Middle frontal gyrus (tissue), 1 donor: ENCODE results near the gene TRIP10.
A peak's percentile ranks its signal among the peaks of the same experiment; 100 is the strongest.
"Not testable (repeated sequence)": the region's sequence is repeated elsewhere in the genome, so short reads cannot be mapped to it uniquely, and the experiment has no call there.

Experiments used
- DNase-seq: peaks from one replicate; pipeline ENCODE4 v3.0.0-alpha.2; 2015; ENCODE audit warnings: low spot score; ENCODE audit errors: extremely low spot score

Gene TRIP10, protein sequence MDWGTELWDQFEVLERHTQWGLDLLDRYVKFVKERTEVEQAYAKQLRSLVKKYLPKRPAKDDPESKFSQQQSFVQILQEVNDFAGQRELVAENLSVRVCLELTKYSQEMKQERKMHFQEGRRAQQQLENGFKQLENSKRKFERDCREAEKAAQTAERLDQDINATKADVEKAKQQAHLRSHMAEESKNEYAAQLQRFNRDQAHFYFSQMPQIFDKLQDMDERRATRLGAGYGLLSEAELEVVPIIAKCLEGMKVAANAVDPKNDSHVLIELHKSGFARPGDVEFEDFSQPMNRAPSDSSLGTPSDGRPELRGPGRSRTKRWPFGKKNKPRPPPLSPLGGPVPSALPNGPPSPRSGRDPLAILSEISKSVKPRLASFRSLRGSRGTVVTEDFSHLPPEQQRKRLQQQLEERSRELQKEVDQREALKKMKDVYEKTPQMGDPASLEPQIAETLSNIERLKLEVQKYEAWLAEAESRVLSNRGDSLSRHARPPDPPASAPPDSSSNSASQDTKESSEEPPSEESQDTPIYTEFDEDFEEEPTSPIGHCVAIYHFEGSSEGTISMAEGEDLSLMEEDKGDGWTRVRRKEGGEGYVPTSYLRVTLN

DNA sequence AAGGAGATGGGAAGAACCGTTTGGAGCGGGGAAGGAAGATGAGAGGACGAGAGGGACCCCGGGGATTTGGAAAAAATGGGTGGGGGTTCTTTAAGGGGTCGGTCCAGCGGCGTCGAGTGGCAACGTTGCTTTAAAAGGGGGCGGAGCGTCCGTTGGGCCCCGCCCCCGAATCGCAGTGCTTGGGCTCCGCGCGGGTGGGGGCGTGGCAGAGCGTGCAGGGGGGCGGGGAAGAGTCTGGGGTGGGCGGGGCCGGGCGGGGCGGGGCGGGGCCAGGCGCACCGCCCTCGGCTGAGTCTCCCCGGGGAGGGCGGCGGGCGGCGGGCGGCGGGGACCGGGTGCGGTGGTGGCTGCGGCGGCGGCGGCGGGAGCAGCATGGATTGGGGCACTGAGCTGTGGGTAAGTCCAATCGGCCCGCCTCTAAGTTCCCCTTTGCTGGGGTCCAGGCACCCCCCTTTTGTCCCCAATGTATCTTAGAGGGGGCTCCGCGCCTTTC is at the start of gene TRIP10:
TSS of gene TRIP10 (plus strand) at position 291 of the 493 bp plus-strand sequence. CDS start at position 373, 82 bp downstream.
- DNase-seq = peak; percentile 59

DNA sequence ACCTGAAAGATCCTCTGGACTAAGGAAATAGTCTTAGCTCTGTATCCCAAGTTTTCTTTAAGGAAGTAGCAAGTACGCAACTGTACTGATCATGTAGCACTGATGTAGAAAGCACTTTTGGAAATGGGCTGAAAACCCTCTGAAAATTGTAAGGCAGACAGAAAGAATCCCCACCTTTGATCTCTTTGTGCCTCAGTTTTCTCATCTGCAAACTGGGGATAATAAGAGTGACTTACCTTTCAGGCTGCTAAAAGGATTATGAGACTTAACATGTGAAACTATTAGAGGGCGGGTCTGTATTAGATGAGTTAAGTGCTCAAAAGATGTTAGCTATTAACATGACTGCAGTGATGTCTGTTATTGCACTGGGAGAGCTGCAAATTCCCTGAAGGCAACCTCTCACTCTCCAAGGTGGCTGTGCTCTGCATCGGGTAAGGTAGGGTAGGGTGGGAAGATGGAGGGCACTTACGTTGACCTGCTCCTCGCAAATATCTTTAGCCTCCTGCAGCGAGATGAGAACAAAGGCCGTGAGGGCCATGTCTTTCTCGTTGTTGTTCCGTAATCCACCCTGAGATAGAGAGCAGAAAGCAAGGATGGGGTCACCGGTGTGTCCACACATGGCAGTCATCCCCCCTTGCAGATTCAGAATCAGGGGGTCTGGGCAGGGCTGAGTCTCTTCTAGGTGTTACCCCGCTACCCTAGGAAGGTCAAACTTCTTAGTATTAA is 49.2 kb upstream of the TRIP10 start:
- no peak for DNase-seq

DNA sequence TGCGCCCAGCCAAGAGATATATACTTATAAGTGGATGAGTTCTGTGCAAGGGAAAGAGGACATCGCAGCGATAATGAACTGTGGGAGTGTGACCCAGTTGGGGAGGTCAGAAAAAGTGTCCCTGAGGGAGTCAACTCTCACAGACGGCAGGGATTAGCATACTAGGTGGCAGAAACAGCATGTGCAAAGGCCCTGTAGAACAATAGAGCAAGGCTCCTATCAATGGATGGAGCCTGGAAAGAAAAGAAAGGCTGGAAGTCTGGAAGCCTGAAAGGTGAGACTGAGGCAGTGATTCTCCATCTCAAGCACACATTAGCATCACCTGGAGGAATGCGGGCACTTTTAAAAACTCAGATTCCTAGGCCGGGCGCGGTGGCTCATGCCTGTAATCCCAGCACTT is 48.1 kb upstream of the TRIP10 start:
- DNase-seq = no peak

DNA sequence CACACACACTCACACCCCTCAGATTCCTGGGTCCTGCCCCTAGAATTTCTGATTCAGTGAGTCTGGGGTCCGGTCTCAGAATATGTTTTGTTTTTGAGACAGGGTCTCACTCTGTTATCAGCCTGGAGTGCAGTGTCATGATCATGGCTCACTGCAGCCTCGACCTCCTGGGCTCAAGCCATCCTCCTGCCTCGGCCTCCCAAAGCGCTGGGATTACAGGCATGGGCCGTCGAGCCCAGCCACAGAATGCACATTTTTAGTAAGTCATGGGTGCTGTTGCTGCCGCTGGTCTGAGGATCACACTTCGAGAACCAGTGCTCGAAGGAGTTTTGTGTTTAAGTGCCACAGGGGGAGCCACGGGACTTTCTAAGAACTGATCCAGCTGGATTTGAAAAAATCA is 47.5 kb upstream of the TRIP10 start:
- no peak for DNase-seq

DNA sequence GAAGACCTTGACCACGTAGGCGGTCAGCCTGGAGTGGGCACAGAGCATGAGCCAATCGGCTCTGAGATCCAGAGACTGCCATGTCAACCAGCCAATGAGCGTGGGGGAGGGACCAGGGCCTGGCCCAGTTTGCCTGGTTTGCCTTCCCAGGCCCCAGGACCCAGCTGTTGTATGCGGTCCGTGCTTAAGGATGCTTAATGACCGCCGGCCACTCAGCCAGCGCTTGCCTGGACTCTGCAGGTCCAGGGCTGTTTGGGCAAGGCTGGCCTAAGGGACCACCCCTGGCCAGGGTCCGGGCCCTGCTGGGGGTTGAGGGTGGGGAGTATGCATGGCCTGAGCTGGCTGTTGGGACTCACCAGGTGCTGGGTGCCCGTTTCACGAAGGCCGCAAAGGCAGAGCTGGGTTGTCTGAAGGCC is 46.4 kb upstream of the TRIP10 start:
- no peak for DNase-seq

DNA sequence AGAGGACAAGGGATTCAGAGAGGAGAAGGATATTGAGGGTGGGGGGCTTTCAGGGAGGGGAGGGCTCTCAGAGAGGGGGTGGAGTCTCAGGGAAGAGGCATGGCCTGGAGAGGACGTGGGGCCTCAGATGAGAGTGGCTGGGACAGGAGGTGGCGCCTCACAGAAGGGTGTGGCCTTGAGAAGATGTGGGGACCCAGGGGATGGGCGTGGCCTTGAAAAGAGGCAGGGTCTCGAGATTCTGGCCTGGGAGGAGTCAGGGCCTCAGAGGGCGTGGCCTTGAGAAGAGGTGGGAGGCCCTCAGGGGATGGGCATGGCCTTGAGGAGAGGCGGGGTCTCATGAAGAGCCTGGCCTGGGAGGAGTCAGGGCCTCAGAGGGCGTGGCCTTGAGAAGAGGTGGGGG is 45.8 kb upstream of the TRIP10 start:
- DNase-seq = no peak

DNA sequence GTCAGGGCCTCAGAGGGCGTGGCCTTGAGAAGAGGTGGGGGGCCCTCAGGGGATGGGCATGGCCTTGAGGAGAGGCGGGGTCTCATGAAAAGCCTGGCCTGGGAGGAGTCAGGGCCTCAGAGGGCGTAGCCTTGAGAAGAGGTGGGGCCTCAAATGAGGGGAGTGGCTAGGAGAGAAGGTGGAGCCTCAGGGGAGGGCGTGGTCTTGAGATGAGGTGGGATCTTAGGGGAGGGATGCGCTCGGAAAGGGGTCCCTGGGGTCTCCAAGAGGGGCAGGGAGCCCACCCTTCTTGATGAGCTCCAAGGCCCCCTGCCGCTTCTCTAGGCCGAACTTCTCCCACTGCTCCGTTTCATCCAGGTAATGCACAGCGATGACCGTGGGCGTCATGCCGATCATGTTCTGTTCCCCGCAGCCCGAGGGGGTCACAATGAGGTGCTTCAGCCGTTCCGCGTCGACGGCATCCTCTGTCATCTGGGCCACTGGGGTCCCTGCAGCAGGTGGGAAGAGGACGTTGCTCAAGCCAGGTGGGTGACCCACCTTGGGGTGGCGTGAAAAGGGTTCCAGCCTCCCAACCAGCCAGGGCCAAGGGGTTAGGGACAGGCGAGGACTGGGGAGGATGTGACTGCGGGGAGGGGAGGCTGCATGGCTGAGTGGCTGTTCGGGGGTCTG is 45.2 kb upstream of the TRIP10 start:
- DNase-seq = no peak

DNA sequence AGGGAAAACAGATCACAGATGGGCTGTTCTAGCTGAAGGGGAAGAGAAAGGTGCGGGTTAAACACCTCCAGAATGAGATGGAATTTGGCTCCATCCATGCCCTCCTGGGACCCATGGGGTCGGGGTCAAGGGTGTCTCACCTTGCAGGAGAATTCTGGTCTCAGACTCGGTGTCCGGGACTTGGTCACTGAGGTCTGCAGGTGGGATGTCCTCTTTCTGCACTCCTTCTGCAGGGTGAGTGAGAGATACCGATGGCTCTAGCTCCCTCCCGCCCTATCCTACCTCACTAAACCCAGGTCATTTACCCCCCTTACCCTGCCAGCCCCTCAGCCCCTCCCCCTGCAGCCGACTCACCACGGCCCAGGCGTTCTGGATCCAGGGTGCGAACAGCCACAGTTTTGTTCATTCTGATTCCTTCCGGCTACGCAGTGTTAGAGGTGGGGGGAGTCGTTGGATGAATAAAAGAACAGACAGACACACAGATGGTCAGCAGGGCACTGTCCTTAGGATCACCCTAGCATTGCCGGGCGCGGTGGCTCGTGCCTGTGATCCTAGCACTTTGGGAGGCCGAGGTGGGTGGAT is 43.1 kb upstream of the TRIP10 start:
- DNase-seq = no peak

DNA sequence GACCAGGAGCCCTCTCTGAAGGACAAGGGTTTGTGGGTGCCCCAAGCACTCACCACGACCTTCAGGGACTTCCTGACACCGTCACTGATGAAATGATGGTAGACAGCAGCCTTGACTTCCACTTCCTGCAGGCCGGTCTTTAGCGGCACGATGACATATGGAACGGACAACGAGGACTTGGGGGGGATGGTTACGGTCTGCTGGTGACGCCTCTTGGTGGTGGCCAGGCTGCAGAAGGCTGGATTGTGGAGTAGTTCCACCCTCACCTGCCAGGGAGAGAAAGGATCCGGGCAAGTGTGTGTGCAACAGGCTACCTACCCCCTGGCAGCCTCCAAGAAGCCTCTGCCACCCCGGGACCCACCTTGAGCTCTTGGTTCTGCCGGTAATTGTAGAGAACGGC is 42.2 kb upstream of the TRIP10 start:
- no peak for DNase-seq

DNA sequence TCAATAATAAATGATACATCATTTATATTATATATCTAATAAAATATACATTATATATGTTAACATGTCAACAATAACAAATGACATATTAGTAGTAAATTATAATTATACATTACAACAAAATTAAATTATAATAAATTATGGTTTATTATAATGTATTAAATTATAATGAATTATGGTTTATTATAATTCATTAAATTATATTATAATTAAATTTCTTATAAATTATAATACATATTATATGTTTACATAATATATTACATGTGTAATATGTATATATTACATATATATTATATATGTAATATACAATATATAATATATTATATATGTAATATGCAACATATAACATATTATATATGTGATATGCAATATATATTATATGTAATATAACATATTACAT is 39.5 kb upstream of the TRIP10 start:
- DNase-seq = no peak

DNA sequence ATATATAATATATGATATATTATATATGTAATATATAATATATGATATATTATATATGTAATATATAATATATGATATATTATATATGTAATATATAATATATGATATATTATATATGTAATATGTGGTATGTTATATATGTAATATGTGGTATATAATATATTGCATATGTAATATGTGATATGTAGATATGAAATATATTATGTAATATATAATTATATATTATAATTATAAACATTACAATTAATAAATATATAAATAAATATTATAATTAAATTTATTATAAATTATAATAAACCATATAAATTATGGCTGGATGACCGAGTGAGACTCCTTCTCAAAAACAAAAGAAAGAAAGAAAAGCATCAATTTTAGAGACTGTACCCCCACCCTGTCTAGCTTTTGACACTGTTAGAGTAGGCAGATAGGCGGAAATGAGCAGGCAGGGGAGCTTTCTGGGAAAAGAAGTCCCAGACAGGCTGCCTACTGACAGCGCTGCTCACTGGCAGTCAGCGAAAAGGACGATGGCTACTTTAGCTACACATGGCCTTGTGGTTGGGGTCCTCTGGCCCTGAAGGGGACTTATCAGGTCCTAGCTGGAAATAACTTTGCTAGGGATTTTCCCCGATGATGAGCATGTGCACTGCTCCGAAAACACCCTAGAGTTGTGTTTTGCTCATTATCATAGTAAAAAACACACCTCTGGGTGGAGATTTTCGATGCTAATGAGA is 38.7 kb upstream of the TRIP10 start:
- no peak for DNase-seq

DNA sequence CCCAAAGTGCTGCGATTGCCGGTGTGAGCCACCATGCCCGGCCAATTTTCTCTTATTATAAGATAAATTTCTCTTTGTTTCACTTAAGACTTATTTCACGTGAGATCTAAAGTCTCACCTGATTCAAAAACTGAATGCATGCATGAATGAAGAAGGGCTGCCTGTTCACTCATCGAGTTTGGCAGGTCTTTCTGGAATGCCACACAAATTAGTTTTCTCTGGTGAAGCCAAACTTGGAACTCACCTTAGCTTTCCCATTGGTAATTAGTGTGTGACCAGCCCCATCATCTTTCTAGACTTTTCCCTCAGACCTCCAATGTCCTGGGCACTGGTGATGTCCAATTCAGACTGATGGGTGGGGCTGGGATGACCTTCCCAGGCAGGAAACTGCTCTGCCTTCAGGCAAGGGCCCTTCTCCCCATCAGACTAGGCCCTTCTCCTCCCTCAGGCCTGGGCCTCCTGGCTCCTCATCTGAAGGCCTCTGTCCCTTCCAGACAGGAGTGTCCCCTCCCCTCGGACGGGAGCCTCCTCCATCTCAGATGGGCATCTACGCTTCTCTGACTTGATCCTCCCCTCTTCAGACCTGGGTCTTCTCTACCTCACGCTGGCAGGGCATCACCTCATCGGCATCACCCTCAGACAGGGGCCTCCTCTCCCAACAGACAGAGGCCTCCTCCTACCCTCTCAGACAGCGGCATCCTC is 33.4 kb upstream of the TRIP10 start:
- no peak for DNase-seq

DNA sequence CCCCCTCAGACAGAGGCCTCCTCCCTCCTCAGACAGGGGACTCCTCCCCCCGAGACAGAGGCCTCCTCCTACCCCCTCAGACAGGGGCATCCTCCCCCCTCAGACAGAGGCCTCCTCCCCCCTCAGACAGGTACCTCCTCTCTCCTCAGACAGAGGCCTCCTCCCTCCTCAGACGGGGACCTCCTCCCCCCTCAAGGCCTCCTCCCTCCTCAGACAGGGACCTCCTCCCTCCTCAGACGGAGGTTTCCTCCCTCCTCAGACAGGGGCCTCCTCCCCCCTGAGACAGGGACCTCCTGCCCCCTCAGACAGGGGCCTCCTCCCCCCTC is 32.9 kb upstream of the TRIP10 start:
- DNase-seq = no peak

DNA sequence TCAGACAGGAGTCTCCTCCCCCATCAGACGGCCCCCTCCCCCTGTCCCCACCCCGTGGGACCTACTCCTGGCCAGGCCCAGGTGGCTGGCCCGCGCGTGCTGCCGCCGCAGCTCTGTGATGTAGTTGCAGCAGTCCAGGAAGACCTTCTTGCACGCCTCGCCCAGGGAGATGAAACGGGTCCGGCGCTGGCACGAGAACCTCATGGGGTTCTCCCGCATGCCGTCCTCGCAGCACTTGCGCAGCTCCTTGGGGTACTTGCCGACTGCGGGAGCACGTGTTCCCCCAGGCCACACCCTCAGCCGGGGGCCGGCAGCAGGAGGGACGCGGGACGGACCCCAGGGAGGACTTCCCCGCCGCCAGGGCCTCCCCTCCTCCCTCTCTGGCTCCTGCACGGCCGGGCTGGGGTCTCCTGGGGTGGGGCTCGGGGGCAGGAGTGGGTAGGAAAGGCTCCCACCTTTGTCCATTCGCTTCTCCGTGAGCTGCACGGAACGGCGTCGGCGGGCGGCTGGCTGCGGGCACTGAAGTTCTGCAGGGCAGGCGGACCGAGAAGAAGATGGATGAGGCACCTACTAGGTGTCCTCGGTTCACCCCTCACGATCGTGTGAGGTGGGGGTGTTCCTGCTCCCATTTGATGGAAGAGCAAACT is 32.3 kb upstream of the TRIP10 start:
- no peak for DNase-seq

DNA sequence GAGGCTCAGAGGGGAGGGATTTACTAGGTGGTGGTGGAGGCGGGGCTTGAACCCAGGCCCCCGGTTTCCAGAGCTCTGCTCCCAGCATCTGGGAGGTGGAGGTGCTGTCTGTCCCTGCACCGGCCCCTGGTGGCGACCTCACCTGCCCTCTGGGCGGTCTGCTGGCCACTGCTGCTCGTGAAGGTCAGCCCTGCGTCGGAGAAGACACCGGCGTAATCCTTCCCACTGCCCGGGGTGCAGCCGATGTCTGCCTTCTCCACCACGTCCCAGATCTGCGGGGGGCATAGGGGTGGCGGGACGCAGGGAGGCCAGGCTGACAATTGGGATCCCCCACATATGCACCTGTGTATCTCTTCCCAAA is 31.8 kb upstream of the TRIP10 start:
- DNase-seq = no peak

DNA sequence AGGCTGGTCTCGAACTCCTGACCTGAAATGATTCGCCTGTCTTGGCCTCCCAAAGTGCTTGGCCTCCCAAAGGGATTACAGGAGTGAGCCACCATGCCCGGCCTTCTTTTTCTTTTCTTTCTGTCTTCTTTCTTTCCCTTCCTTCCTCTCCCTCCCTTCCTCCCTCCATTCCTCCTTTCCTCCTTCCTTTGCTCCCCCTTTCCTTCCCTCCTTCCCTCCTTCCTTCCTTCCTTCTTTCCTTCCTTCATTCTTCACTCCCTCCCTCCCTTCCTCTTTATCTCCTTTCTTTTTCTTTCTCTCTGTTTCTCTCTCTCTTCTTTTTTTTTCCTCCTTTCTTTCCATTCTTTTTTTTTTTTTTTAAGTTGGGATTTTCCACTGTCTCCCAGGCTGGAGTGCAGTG is 31.1 kb upstream of the TRIP10 start:
- no peak for DNase-seq

DNA sequence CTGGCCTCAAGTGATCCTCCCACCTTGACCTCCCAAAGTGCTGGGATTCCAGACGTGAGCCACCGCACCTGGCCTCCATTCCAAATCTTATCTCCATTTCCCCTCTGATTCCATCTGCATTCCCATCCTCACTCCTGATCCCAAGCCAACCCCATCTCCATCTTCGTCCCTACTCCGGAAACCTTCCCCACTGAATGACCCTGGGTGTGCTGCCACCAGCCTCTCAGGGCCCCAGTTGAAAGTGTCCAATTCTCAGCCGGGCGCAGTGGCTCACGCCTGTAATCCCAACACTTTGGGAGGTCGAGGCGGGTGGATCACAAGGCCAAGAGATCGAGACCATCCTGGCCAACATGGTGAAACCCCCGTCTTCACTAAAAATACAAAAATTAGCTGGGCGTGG is 30.6 kb upstream of the TRIP10 start:
- not testable (repeated sequence) for DNase-seq

DNA sequence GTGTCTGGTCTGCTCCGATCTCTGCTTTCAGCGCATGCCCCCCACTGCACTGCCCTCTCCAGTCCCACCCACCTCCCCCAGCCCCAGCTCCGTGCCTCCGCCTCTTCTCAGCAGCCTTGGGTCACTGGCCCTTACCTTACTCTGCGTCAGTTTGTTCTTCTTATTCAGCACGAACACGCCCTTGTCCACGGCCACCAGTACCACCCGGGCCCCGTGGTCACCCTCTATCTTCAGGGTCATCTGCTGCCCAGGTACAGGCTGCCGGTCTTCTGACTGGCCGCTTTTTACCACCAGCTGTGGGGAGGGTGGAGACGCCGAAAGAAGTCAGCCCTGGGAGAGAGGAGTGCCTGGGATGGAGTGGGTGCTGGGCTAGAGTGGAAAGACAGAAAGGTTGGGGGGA is 29.9 kb upstream of the TRIP10 start:
- DNase-seq = no peak

DNA sequence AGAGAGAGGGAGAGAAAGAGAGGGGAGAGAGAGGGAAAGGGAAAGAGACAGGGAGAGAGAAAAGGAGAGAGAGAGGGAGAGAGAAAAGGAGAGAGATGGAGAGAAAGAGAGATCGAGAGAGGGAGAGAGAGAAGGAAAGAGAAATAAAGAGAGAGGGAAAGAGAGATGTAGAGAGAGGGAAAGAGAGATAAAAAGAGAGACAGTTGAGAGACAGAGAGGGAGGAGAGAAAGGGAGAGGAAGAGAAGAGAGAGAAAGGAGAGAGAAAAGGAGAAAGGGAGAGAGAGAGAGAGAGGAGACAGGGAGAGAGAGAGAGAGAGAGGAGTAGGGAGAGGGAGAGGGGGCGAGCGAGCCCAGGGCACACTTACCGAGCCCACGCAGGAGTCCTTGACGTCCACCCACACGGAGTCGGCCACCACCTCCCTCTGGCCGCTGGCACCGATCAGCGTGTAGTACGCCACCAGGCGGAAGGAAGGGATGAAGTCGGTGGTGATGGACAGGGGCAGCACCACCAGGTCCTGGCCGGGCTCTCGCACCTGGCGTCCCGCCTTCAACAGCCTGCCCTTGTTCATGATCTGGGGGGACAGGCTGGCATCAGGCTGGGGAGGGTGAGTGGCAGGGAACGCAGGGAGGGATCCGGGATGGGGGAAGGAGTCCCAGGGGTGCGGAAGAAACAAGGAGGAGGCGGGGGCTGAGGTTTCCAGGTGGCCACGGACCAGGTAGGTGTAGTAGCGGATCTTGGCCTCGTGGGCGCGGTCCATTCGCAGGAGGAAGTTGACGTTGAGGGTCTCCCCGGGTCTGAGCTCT is 29.0 kb upstream of the TRIP10 start:
- DNase-seq = no peak
